OCI-LY3 (cell line): Measurements from ENCODE around the gene PTGS1.

Experiments used
- H2AFZ ChIP-seq: fragments of 200-600, 300-600 bp; shearing (Covaris generic); 2 replicates; pipeline ENCODE4 v1.6.0; 2014; ENCODE audit warnings: antibody characterized with exemption, low read depth, low read length
- H3K27ac ChIP-seq: fragments of 200-600, 300-600 bp; sonication (generic); 2 replicates; pipeline ENCODE4 v1.5.1; 2014; ENCODE audit warnings: mild to moderate bottlenecking, low read length, moderate library complexity, mixed read lengths
- H3K27me3 ChIP-seq: fragments of 200-600, 300-600 bp; sonication (generic); 2 replicates; pipeline ENCODE4 v1.6.1; 2014; ENCODE audit warnings: low read depth, low read length, mixed read lengths
- H3K36me3 ChIP-seq: fragments of 200-600, 300-600 bp; sonication (generic); replicated peaks from 2 replicates; pipeline ENCODE3; 2014; ENCODE audit warnings: low read depth, low read length, mixed read lengths
- H3K4me1 ChIP-seq: fragments of 300-600, 200-600 bp; sonication (generic); 2 replicates; pipeline ENCODE4 v1.6.1; 2014; ENCODE audit warnings: low read length, mixed read lengths
- H3K4me2 ChIP-seq: fragments of 200-600, 300-600 bp; sonication (generic); 2 replicates; pipeline ENCODE4 v1.6.1; 2014; ENCODE audit warnings: low read length, mixed read lengths
- H3K4me3 ChIP-seq: fragments of 300-600, 200-600 bp; sonication (generic); 2 replicates; pipeline ENCODE4 v1.5.1; 2014; ENCODE audit warnings: antibody characterized with exemption, mild to moderate bottlenecking, low read length, moderate library complexity
- H3K79me2 ChIP-seq: fragments of 300-600, 200-600 bp; shearing (Covaris generic); 2 replicates; pipeline ENCODE4 v1.6.1; 2014; ENCODE audit warnings: mild to moderate bottlenecking, low read length, mixed read lengths
- H3K9ac ChIP-seq: fragments of 300-600, 200-600 bp; shearing (Covaris generic); 2 replicates; pipeline ENCODE4 v1.6.0; 2014; ENCODE audit warnings: mild to moderate bottlenecking, low read length, moderate library complexity
- H3K9me3 ChIP-seq: fragments of 200-600, 300-600 bp; shearing (Covaris generic); 2 replicates; pipeline ENCODE4 v1.6.1; 2014; ENCODE audit warnings: low read length, mixed read lengths; ENCODE audit not compliant: insufficient read depth
- H4K20me1 ChIP-seq: fragments of 200-600, 300-600 bp; sonication (generic); 2 replicates; pipeline ENCODE4 v1.6.1; 2016; ENCODE audit warnings: low read length, mixed read lengths; ENCODE audit not compliant: insufficient read depth
- CTCF ChIP-seq: fragments of 200-600, 300-600 bp; sonication (generic); IDR thresholded peaks from 2 replicates; pipeline ENCODE4 v1.5.1; 2014; ENCODE audit warnings: antibody characterized with exemption, low read length, low read depth
- EZH2phosphoT487 ChIP-seq: fragments of 200-600 bp; shearing (Covaris generic); IDR thresholded peaks from 2 replicates; pipeline ENCODE4 v1.6.1; 2018; ENCODE audit warnings: antibody characterized with exemption, mixed run types, low read depth

Gene PTGS1

GRCh38 chr9:122336866-122337555 is 33.8 kb upstream of the PTGS1 start:
- H3K27ac ChIP-seq = no peak overlapping the region
- H3K4me1 ChIP-seq = peaks cover 11% of the 10 kb centered on the region
- no peaks in the 10 kb centered on the region for H4K20me1 ChIP-seq
- H2AFZ ChIP-seq = no peak overlapping the region
- H3K79me2 ChIP-seq = no peaks in the 10 kb centered on the region
- peak overlapping the region; percentile 37 for H3K4me2 ChIP-seq
- TF ChIP-seq CTCF (no peak), EZH2phosphoT487 (no peak)
- H3K36me3 ChIP-seq = no peaks in the 10 kb centered on the region
- H3K27me3 ChIP-seq = peaks cover 7% of the 10 kb centered on the region; the same call in 1 of the 2 replicates
- no peaks in the 10 kb centered on the region for H3K9me3 ChIP-seq
- peak overlapping the region; percentile 17 for H3K4me3 ChIP-seq
- H3K9ac ChIP-seq = no peak overlapping the region

DNA sequence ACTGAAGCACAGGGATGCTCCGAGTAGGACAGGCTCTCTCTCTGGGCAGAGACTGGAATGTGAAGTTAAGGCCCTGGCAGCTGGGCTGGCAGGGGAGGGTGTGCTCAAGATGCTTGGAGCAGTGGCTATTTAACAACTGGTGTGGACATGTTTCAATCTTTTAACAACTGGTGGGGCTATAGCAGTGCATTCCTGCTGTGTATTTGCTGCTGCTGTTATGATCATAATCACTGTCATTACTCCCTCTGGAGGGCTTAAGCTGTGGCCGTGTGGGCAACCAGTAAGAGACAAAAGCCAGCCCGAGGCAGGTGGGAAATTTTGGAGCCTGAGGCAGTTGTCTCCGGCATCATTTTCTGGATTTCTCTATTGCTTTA is 33.3 kb upstream of the PTGS1 start:
- Histone ChIP-seq H3K4me2 (peak overlapping the region; percentile 37), H3K27me3 (peaks cover 7% of the 10 kb centered on the region; the same call in 1 of the 2 replicates), H3K79me2 (no peaks in the 10 kb centered on the region), H2AFZ (no peak overlapping the region), H3K4me3 (peak overlapping the region; percentile 17), H3K4me1 (peaks cover 11% of the 10 kb centered on the region), H3K36me3 (no peaks in the 10 kb centered on the region), H3K9ac (no peak overlapping the region), H3K9me3 (no peaks in the 10 kb centered on the region), H3K27ac (no peak overlapping the region), H4K20me1 (no peaks in the 10 kb centered on the region)
- TF ChIP-seq CTCF (no peak), EZH2phosphoT487 (no peak)

- Histone ChIP-seq H2AFZ (no peak overlapping the region), H3K4me2 (no peak overlapping the region), H3K9me3 (no peaks in the 10 kb centered on the region), H3K9ac (no peak overlapping the region), H4K20me1 (no peaks in the 10 kb centered on the region), H3K4me1 (peaks cover 11% of the 10 kb centered on the region), H3K79me2 (no peaks in the 10 kb centered on the region), H3K27ac (no peak overlapping the region), H3K4me3 (no peak overlapping the region), H3K27me3 (peaks cover 7% of the 10 kb centered on the region; the same call in 1 of the 2 replicates), H3K36me3 (no peaks in the 10 kb centered on the region)
- TF ChIP-seq EZH2phosphoT487 = no peak
- TF ChIP-seq CTCF = no peak
Observed at GRCh38 chr9:122338536-122338935, 32.3 kb upstream of the PTGS1 start.

DNA sequence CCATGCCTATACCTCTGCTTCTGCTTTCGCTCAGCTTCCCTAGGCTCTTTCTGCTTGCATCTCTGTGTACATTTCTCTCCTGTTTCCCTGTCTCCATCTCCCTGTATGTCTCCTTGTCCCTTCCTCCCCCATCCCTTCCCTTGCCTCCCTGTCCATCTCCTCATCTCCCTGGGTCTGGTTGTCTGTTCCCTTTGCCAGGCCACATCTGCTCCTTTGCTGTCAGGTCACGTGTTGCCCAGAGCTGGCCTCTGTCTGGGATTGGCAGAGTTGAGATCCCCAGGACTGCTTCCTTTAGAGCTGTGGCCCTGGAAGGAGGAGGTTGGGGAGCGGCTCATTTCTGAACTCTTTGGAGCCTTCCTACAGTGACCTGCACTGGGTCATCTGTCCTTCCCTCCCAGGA is 31.8 kb upstream of the PTGS1 start:
- no peak for TF ChIP-seq EZH2phosphoT487
- no peak for TF ChIP-seq CTCF
- no peaks in the 10 kb centered on the region for H3K9me3 ChIP-seq
- peaks cover 7% of the 10 kb centered on the region; the same call in 1 of the 2 replicates for H3K27me3 ChIP-seq
- H3K4me2 ChIP-seq = no peak overlapping the region
- H4K20me1 ChIP-seq = no peaks in the 10 kb centered on the region
- H3K4me1 ChIP-seq = peaks cover 11% of the 10 kb centered on the region
- no peak overlapping the region for H2AFZ ChIP-seq
- no peaks in the 10 kb centered on the region for H3K79me2 ChIP-seq
- H3K4me3 ChIP-seq = no peak overlapping the region
- no peaks in the 10 kb centered on the region for H3K36me3 ChIP-seq
- H3K27ac ChIP-seq = no peak overlapping the region
- no peak overlapping the region for H3K9ac ChIP-seq
